Neutrophil (primary cell): ENCODE results near the gene RFFL.

Experiments
- H3K27ac ChIP-seq: fragments of 200-600 bp; sonication (generic); 2 replicates; pipeline ENCODE4 v1.5.1; 2016; ENCODE audit warnings: mild to moderate bottlenecking, moderate library complexity
- H3K27me3 ChIP-seq: fragments of 200-600 bp; sonication (generic); 2 replicates; pipeline ENCODE4 v1.6.0; 2016; ENCODE audit warnings: mild to moderate bottlenecking
- H3K36me3 ChIP-seq: fragments of 200-600 bp; sonication (generic); 2 replicates; pipeline ENCODE4 v1.5.1; 2017
- H3K4me1 ChIP-seq, 2 experiments: fragments of 200-600 bp in 1 of 2; sonication (generic) in 1 of 2; 1 replicate in 1 of 2; 2 replicates in 1 of 2; pipeline versions ENCODE4 v1.5.1 to v1.6.1; 2013 to 2016; ENCODE audit warnings: low read depth in 1 of 2, low read length in 1 of 2, mild to moderate bottlenecking in 1 of 2, moderate library complexity in 1 of 2; ENCODE audit not compliant: control insufficient read depth in 1 of 2, insufficient read depth in 1 of 2
- H3K4me3 ChIP-seq, 2 experiments: fragments of 200-600 bp in 1 of 2; sonication (generic) in 1 of 2; 1 replicate in 1 of 2; 2 replicates in 1 of 2; pipeline ENCODE4 v1.5.1; 2013 to 2016; ENCODE audit warnings: low read depth in 1 of 2, low read length in 1 of 2, mild to moderate bottlenecking in 1 of 2, moderate library complexity in 1 of 2
- H3K9me3 ChIP-seq: fragments of 200-600 bp; sonication (generic); 2 replicates; pipeline ENCODE4 v1.5.1; 2016
- CTCF ChIP-seq: fragments of 200-600 bp; sonication (generic); IDR thresholded peaks from 2 replicates; pipeline ENCODE4 v1.5.1; 2016; ENCODE audit warnings: antibody characterized with exemption

The RFFL gene

GRCh38 chr17:35088881-35089585 lies 25.5 kb upstream of the RFFL start:
- Histone ChIP-seq H3K36me3 (no peaks in the 10 kb centered on the region), H3K4me1 (peaks cover 38 to 49% of the 10 kb centered on the region in 2 experiments), H3K9me3 (no peaks in the 10 kb centered on the region), H3K27ac (peak overlapping the region; percentile 95), H3K27me3 (no peaks in the 10 kb centered on the region), H3K4me3 (peak overlapping the region; percentile 70 to 99)
- peak; percentile 91 for TF ChIP-seq CTCF

DNA sequence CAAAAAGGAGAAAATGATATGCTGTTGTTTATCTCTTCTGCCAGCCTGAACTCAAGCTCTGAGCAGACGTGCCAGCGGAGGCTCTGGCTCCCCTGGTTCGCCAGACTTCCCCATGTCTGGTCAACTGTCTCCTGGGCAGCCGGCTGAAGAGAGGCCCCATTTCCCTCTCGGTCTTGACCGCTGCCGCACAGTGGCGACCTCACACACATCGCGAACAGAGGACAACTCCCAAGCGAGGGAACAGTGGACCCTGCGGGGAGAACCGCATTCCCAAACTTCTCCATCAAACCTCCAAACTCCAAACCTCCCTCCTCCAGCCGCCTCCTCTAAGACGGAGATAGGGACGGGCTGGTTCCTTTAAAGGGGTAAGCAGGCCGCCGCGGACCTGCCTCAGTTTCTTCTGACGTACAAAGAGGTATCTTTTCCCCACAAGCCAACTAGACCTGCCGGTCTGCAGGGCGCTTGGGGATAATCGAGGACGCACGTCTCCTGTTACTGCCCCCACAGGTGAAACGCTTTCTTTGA lies 24.9 kb upstream of the RFFL start:
- peaks cover 38 to 49% of the 10 kb centered on the region in 2 experiments for H3K4me1 ChIP-seq
- no peaks in the 10 kb centered on the region for H3K36me3 ChIP-seq
- no peaks in the 10 kb centered on the region for H3K9me3 ChIP-seq
- no peak for TF ChIP-seq CTCF
- no peaks in the 10 kb centered on the region for H3K27me3 ChIP-seq
- H3K27ac ChIP-seq = peak overlapping the region; percentile 95
- peak overlapping the region; percentile 70 to 99 for H3K4me3 ChIP-seq

- Histone ChIP-seq H3K27me3 (no peaks in the 10 kb centered on the region), H3K27ac (peak overlapping the region; percentile 95), H3K4me3 (peak overlapping the region; percentile 70 to 99), H3K4me1 (peaks cover 38 to 49% of the 10 kb centered on the region in 2 experiments), H3K9me3 (no peaks in the 10 kb centered on the region), H3K36me3 (no peaks in the 10 kb centered on the region)
- TF ChIP-seq CTCF = no peak
These were observed 24.3 kb upstream of the RFFL start for GRCh38 chr17:35087731-35088355.

GRCh38 chr17:35086931-35087573 lies 23.5 kb upstream of the RFFL start:
- Histone ChIP-seq H3K9me3 (no peaks in the 10 kb centered on the region), H3K27me3 (no peaks in the 10 kb centered on the region), H3K4me1 (peaks cover 38 to 49% of the 10 kb centered on the region in 2 experiments), H3K36me3 (no peaks in the 10 kb centered on the region), H3K4me3 (no peak overlapping the region), H3K27ac (peak overlapping the region; percentile 95)
- TF ChIP-seq CTCF = no peak

DNA sequence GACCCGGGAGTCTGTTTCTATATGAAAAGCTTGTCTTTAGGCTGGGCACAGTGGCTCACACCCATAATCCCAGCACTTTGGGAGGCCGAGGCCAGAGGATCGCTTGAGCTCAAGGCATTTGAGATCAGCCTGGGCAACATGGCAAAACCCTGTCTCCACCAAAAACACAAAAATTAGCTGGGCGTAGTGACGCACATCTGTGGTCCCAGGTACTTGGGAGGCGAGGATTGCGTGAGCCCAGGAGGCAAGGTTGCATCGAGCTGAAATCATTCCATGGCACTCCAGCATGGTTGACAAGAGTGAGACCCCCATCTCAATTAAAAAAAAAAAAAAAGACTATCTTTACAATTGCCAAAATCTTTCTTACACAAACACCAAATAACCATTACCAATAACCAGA lies 22.7 kb upstream of the RFFL start:
- Histone ChIP-seq H3K27me3 (no peaks in the 10 kb centered on the region), H3K27ac (no peak overlapping the region), H3K4me3 (no peak overlapping the region), H3K9me3 (no peaks in the 10 kb centered on the region), H3K4me1 (peaks cover 37 to 47% of the 10 kb centered on the region in 2 experiments), H3K36me3 (no peaks in the 10 kb centered on the region)
- no peak for TF ChIP-seq CTCF
